ENCODE results near the gene MAP6.

Gene MAP6

DNA sequence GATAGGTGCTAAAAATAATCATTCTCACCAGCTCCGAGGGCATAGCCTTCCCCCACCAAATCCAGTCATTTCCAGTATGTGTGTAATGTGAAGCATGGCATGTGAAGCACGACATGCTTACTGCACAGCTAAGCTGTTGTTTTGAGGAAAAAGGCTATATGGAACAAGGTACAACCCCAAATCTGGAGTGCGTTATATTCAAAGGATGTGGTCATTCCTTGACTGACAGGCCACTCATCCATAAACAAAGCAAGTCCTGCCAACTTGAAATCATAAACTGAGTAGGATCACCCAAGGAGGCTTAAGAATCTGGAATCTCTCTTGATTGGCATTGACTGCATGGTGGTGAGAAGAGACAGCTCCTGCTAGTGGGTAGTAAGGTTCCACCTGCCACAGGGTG, 3.7 kb downstream of the MAP6 start:
- no peak for DNase-seq

DNA sequence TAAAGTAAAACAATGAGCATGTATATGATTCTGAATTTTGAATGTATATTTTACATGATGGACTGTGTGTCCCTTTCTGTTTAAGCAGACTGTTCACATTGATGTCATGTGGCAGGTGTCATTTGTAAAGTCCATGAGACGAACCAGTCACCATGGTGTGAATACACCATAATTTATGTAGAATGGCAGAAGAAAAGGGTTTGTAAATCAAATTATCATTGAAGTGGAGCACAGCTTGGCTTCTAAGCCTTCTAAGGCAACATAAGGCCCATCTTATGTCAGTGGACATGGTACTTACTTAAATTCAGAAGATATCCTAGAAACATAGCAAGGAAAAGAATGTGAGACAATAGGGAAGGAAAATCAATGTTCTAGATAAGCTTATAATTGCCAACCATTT, 4.4 kb downstream of the MAP6 start:
- no peak for DNase-seq

DNA sequence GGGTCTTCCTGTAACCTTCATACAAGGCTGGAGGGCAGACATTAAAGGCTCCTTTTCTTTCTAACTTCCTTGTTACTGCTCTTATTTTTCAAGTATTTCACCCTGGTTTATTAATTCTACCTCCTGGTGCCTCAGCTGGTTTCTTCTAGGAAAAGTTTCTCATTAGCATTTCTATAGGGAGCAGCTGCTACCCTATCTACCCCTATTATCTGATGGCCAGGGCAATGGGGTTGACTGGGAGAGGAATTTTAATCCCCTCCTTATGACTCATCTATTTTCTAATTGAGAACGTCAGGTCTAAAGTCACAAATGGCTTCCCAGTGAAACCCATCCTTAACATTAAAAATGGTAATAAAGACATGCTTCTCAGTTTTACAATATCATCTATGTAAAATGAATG, 5.0 kb downstream of the MAP6 start:
- DNase-seq = no peak

DNA sequence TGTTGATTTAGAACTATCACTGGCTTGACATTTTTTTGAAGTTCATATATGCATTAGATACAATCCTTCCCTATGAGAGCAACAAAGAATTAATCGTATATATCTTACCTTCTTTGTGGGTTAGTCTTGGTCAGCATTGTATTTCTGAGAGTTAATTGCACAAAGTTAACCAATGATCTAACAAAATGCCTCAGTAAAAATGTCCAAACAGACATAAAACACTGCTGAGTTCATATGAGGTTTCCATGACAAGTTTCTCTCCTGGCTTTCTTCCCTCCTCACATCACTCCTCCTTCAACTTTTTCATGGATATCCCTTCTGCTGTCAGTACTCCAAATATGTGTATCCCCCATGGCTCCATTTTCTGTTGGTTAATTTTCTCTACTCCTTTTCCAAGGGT, 9.0 kb downstream of the MAP6 start:
- peak; percentile 24 for DNase-seq

DNA sequence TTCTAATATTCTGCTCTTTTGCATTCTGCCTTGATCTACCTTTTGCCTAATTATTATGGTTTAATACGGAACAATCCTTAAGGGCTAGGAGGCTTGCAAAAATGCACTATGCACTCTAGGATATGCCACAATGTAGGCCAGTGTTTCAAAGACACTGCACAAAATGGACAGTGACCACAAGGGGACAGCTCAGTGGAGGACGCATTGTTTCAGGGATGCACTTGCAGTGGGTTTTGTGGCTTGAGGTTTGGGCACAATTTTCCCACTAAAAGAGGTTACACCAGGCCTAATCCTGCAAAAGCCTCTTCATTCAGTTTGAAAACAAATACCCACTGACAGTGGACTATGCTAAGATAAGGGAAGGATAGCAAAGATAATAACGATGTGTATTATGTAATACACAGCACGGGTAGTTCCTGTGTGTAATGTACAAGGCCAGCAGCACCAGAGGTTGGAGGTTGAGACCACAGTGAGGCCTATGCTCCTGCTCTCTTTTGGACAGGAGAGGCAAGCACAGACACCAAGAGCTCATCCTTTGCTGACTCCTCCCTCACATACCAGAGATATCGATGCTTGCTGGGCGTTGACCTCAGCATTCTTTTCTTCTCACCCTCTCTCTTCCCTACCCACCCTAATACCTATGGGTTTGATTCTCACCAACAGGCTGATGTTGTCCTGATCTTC, 12.7 kb downstream of the MAP6 start:
- peak; percentile 83 for DNase-seq

DNA sequence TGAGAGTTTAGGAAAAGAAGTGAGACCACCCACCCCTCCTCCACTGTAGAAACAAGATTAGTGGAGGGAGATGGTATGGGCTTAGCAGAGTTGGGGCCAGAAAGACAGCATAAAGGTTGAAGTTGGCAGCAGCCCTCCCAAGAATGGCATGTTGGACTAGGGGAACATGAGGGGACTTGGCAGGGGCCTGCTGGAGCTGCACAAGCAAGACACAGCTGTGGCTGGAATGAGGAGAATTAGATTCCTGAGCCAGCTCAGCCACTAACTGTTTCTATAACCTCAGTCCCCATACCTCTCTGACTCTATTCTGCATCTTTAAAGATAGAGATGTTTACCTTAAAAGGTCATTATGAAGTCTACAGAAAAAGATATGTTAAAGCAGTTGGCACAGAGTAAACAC, 13.2 kb downstream of the MAP6 start:
- no peak for DNase-seq

DNA sequence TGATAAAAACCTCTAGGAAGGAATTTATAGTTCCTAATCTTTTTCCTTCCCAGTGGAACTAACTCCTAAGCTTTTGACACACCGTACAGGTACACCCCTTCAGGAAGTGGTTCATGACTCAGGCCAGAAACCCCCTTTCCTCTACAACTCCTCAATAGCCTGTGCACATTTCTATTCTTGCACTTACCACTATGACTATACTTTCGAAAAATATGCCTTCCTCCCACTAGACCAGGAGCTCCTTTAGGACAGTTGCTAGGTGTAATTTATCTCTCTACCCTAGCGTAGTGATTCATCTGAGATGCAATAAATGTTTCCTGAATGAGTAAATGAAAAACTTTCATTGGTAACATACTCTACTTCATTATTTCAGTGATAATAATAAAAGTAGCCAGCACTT, 14.5 kb downstream of the MAP6 start:
- DNase-seq = peak; percentile 98

DNA sequence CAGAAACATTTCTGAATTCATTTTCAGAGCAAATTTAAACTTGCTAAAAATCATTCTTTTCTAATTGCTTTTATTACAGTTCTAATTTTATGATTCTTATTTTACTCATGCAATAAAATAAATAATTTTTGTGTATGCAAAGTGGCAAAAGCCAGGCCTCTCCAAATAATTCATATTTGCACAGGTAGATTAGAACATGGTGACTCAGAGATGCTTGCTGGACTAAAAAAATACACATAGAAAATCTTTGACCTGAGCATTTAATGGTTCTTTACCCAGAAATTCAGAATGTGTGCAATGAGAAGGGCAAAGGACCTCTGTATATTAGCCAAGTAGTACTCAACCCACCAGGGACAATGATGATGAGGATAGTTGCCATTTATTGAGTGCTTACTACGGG, 15.3 kb downstream of the MAP6 start:
- no peak for DNase-seq

DNA sequence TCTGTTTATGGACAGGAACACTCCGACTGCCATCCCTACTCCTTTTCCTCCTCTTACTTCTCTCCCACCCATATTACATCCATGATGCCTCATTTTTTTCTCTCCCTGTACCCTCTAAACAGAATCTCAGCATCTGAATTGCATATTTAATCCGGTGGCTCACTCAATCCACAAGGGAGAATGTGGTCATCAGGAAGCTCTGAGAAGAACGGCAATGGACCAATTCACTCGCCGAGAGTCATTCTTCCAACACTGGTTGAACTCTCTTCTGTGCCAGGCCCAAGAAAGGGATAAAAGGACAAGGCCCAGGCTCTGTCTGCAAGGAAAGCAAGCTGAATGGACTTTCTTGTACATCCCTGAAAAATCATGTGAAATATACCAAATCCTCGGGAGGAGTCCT, 15.9 kb downstream of the MAP6 start:
- DNase-seq = no peak

DNA sequence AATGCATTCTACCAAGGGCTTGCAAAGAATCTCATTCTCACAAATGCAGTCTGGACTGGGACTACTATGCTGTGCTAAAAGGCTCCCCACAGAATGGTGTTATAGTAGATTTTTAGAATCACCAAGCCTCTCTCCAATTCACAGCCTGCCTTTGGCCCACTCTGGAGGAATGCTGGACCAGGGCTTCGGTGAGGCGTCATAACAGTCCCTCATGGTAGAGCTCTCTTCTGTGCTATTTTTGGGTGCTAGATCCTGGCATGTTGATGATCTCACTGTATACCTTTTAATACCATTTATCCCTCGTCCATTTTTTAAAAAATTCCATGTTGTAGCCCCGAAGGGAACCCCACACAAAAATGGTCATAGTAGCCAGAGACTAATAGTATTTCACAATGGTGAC, 17.6 kb downstream of the MAP6 start:
- no peak for DNase-seq

DNA sequence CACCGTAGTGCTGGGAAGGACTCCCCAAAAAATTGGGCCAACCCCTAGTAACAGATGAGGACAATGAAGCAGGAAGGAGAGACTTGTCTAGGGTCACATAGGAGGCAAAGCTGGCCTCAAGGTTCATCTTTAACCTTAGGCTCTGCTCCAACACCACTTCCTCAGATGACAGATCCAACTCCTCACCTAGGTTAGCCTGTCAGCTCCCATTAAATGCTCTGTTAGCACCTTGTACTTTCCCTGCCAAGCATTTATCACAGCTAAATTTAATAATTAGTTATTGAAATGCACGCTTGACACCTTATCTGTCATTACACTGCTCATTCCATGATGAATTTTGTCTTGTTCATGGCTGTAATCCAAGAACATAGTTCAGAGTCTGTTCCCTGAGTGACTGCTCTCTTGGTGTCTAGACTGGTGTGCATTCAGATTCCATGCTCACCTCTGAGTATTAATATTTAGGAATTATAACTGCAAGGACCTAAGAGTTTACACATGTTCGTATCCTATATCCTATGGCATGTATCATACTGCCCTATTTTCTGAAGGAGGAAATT, 18.6 kb downstream of the MAP6 start:
- no peak for DNase-seq

DNA sequence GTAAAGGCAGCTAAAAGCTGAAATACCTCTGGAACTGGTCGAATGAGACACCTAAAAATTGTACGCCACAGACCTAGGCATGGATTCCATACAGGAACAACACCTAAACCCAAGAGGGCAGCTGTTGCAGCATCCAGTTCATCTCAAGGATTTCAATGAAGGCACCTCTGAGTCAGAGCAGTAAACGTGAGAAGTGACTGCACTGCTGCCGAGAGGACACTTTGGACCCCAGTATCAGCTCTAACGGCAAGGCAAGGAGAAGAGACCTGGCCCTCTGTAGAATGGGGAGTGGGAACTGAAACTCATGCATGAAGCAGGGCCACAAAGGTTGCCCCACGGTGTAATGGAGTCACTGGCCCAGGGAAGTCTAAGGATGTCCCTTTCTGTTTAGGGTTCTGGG, 23.9 kb downstream of the MAP6 start:
- DNase-seq = no peak

DNA sequence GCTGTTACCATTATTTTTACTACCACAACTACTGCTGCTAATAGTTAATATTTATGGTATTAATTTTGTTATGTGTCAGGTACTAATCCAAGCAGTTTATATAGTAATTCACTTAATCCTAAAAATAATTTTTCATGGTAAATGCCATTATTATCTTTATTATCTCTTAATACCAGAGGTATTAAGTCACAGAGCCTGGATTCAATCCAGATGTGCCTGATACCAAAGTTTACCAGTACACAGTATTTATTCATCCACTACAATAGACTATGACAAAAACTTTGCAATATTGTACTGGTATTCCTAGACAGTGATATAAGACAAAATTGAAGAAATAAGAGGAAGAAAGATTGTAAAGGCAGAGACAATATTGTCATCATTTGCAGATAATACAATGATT, 24.5 kb downstream of the MAP6 start:
- no peak for DNase-seq

DNA sequence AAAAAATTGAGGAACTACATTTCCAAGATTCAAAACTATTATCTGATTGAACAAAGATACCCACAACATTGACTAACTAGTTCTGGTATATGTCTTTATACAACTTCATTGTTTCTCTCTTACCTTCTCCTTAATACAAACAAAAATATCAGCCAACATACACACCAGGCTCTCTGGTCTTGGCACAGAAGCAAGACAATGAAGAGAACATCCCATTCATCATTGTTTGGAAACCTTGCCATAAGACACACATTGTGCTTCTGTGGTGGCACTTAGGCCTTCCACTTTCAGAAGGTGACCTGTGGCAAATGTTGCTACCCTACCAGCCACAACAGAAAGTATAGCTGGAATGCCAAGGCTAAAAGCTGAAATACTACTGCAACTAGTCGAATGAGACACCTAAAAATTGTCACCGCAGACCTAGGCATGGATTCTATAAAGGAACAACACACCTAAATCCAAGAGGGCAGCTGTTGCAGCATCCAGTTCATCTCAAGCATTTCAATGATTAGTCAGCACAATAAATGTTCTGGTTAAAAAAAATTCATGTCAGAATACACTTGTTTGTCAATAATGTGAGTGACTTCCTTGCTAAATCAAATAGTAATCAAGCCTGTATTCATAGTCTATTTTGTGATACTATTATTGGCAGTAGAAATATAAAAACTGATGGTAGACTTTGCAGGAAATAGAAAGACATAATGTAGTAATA, 26.3 kb downstream of the MAP6 start:
- no peak for DNase-seq

DNA sequence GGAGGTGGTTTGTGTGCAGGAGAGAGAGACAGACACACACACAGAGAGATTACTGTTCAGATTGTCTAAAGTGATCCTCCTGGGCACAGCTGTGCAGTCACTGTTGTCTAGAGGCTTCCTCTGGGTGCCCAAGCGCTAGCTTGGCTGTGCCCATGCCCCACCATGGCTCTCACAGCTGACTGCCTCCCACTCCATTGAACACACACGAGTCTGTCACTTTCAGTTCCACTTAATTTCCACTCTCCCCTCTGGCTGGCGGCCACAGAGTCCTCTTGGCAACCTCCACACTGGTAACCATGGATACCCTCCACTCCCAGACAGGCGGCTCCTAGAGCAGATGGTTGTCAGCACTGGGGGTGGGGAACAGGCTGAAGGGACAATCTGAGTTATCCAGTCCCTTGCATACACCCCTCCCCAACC, 29.1 kb downstream of the MAP6 start:
- DNase-seq = no peak

DNA sequence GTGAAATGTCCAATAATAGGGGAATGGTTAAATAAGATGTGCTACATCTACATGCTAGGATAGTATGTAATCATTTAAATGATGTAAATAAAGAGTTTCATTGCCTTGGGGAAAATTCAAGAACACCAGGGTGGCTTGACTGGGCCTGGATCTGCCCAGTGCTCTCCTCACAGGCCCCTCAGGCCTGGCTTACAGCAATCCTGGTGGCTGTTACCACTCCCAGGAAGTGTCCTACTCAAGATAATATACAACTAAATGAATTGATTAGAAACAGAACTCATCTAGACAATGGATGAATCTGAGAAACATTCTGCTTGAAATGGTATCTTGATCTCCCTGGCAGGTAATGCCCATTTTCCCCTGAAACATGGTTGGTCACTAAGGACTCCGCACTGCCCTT, 30.8 kb downstream of the MAP6 start:
- no peak for DNase-seq

DNA sequence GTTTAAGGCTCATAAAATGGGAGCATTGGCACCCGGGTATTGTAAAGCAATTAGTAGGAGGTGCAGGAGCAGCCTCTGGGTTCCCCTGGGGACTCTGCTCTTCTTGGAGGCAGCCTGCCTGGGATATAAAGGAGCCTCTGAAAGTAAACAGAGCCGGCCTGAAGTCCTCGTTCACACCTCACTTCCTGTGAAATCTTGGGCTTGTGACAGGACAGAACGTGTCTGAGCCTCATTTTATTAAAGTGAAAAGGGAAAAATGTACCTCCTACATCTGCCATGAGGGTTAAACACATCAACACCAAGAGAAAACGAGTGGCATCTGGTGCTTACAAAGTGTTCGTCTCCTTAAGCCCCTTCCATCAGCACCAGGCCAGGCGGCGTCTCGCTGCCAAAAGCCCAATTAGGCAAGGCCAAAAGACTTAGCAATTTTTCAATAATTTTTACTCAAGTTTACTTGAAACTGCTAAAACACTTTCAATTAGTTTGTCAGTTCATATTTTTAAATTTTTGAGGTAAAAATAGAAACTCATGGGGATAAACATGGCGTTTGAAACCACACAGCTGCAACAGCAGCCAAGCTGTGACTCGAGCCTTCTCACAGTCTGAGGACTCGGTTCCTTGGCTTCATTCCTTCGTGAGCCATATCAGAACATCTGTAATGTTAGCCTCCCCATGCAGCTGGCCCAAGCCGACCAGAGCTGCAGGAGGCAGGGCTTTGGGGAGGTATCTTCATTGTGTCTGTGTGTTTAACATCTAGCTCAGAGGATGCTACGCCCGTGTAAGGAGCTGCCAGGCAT, 33.6 kb downstream of the MAP6 start:
- no peak for DNase-seq

DNA sequence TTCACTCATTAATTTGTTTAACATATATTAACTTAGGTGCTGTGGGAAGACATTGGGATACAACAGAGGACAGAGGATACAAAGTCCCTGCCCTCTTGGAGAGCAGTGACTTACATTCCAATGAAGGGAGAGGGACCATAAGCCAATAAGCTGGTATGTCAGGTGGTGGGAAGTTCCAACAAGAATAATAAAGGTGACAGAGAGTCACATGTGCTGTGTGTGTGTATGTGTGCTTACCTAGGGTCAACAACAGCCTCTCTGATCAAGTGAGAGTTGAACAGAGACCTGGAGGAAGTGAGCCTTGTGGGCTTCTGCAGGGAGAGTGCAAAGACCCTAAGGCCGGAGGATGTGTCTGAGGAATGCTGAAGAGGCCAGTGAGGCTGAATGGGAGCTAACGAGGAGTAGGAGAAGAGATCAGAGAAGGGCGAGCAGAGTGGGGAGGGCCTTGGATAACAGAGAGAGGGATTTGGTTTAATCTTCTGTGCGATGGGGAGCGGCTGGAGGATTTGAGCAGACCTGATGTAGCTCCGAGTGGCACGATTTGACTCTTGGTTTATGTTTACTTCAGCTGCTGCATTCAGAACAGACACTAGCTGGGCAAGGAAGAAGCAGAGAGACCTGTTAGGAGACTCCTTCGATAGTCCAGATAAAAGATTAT, 35.3 kb downstream of the MAP6 start:
- DNase-seq = no peak

DNA sequence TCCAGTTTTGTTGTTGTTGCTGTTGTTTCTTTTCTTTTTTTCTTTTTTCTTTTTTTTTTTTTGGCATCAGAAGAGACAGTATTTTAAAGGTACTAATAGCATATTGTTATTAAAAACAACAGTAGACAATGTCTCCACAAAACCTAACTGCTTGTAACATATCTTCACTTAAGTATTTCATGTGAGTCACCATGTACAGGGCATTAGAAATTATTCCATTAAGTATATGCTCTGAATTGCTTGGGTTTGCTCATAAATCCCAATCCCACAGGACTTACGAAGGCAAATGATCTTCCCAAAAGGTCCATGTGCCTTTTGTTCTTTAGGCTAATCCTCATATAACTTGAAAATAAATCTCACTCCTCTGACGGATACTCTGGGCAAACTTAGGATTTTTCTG, 35.9 kb downstream of the MAP6 start:
- no peak for DNase-seq

DNA sequence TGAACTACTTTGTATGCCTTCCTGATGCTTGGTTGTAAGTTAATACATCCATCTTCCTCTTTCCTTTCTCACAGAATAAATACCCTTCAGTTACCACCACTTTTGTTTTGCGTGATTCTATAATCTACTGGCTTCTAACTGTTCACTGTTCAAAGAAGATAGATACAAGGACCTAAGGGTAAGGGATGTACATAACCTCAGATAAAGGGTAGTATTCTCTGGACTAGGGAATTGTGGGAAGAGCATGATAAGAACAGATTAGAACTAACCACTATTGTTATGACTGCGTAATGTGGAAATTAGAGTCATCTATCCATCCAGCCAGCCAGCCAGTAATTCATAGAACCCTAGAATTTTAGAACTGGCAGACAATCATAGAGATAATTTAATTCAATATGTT, 36.4 kb downstream of the MAP6 start:
- DNase-seq = peak; percentile 33

DNA sequence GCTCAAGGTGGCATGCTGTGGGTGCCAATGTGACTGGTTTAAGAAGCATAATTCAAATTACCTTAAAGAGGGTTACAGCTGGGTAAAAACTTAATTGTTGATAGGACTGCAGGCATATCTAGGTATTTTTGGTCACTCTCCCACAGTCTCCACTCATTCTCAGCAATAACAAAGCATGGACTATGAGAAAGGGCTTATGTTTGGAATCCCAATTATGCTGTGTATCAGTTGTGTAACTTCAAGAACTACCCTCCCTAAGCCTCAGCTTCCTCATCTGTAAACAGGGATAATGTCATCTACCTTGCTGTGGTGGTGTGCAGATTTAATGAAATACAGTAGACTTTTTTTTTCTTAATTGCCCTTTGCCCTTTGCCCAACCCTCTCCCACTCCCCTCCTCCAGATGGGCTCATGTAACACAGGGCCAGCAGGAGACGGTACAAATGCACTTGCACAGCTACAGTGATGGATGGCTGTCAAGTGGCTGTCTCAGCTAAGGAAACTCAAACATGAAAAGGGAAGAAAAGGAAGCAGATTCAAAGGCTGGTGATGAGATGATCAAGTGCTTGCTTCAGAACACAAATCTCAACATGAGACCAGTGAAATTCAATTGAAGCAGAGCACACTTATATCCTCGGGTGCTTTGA, 37.6 kb downstream of the MAP6 start:
- peak; percentile 59 for DNase-seq

DNA sequence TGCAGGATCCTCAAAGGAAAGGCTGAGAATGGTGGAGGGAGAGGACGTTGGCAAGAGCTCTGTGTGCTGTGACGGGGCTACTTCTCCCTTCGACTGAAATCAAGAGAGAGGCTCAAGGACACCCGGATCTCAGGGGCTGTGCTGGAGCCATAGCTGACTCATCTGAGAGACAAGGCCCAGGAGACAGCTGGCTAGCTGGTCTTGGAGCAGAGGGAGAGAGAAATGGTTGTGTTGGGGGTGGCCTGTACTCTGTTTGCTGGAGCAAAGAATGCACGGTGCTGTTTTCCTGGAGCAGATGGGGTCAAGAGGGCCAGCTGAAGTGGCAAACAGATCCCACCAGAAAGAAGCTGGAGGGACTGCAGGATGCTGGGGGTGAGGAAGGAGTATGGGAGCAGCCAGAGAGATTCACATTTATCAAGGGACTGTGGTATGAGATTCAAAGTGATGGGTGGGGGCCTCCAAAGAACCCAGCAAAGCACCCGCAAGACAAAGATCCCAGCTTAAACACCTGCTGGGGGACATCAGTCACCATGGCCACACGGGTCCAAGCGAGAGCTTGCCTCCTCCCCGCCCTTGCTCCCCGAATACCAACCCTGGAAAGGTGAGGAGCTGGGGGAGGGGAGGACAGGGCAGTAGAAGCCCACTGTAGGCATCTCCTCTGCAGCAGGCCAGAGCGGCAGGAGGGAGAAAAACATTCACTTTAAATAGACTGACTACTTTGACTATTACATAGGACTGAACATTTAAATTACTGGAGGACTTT, 40.8 kb downstream of the MAP6 start:
- DNase-seq = no peak

Measured in NCI-H226 (cell line).